ENCODE data around the gene TTLL6. TPM values are rescaled to one million over a fixed set of nuclear protein-coding genes. Genes with fewer than 3 reads are reported as not detected.

Gene TTLL6
- total RNA-seq, 1 donor = not detected

- no peak overlapping the region for H3K4me2 ChIP-seq (ENCODE audit: insufficient read depth, low read length)
These were observed 87.4 kb downstream of the TTLL6 start for GRCh38 chr17:48729335-48730239.

GRCh38 chr17:48728232-48729231, 88.5 kb downstream of the TTLL6 start, which contains the start of gene HOXB13:
Gene HOXB13 (minus strand): TSS chr17:48728750. CDS start chr17:48728593, 157 bp downstream.
- no peak within 1 kb of the TSS for H3K4me3 ChIP-seq (ENCODE audit: insufficient read depth, low read length)
- DNase-seq (ENCODE audit: insufficient read length, low spot score, missing footprints) = no peak
- no peak for TF ChIP-seq CTCF (IDR thresholded peaks at IDR 0.05; ENCODE audit: extremely low read depth, low read depth, low read length)
- peaks cover 3% of the 10 kb centered on the region for H4K20me1 ChIP-seq (ENCODE audit: insufficient read depth, low read length)
- H3K27ac ChIP-seq (ENCODE audit: low read depth, low read length) = no peak within 1 kb of the TSS
- peaks cover 5% of the 10 kb centered on the region for H3K4me1 ChIP-seq (ENCODE audit: insufficient read depth, low read length)
- no peak within 1 kb of the TSS for H2AFZ ChIP-seq (ENCODE audit: low read length)
- H3K79me2 ChIP-seq (ENCODE audit: insufficient read depth, low read length) = no peaks in the 10 kb centered on the region
- H3K4me2 ChIP-seq (ENCODE audit: insufficient read depth, low read length) = no peak within 1 kb of the TSS
- H3K9me3 ChIP-seq (ENCODE audit: low read depth, low read length) = no peaks in the 10 kb centered on the region
- H3K27me3 ChIP-seq (ENCODE audit: insufficient read depth, low read length) = peaks cover 99% of the 10 kb centered on the region
- no peaks in the 10 kb centered on the region for H3K36me3 ChIP-seq (ENCODE audit: insufficient read depth, low read length)

More at GRCh38 chr17:48729335-48730239, 87.4 kb downstream of the TTLL6 start:
- H3K4me1 ChIP-seq (ENCODE audit: insufficient read depth, low read length) = peaks cover 5% of the 10 kb centered on the region
- no peaks in the 10 kb centered on the region for H3K36me3 ChIP-seq (ENCODE audit: insufficient read depth, low read length)
- no peak overlapping the region for H3K27ac ChIP-seq (ENCODE audit: low read depth, low read length)
- H2AFZ ChIP-seq (ENCODE audit: low read length) = no peak overlapping the region
- H3K9me3 ChIP-seq (ENCODE audit: low read depth, low read length) = no peaks in the 10 kb centered on the region
- DNase-seq (ENCODE audit: insufficient read length, low spot score, missing footprints) = no peak
- no peak overlapping the region for H3K4me3 ChIP-seq (ENCODE audit: insufficient read depth, low read length)
- H3K79me2 ChIP-seq (ENCODE audit: insufficient read depth, low read length) = no peaks in the 10 kb centered on the region
- H4K20me1 ChIP-seq (ENCODE audit: insufficient read depth, low read length) = peaks cover 3% of the 10 kb centered on the region
- peaks cover 99% of the 10 kb centered on the region for H3K27me3 ChIP-seq (ENCODE audit: insufficient read depth, low read length)
- no peak for TF ChIP-seq CTCF (IDR thresholded peaks at IDR 0.05; ENCODE audit: extremely low read depth, low read depth, low read length)

GRCh38 chr17:48727415-48728175, 89.4 kb downstream of the TTLL6 start:
- DNase-seq (ENCODE audit: insufficient read length, low spot score, missing footprints) = no peak
- Histone ChIP-seq H3K4me1 (ENCODE audit: insufficient read depth, low read length) (peaks cover 5% of the 10 kb centered on the region), H3K9me3 (ENCODE audit: low read depth, low read length) (no peaks in the 10 kb centered on the region), H3K4me2 (ENCODE audit: insufficient read depth, low read length) (no peak overlapping the region), H2AFZ (ENCODE audit: low read length) (no peak overlapping the region), H4K20me1 (ENCODE audit: insufficient read depth, low read length) (peaks cover 3% of the 10 kb centered on the region), H3K27me3 (ENCODE audit: insufficient read depth, low read length) (peaks cover 99% of the 10 kb centered on the region), H3K36me3 (ENCODE audit: insufficient read depth, low read length) (no peaks in the 10 kb centered on the region), H3K4me3 (ENCODE audit: insufficient read depth, low read length) (no peak overlapping the region), H3K27ac (ENCODE audit: low read depth, low read length) (no peak overlapping the region), H3K79me2 (ENCODE audit: insufficient read depth, low read length) (no peaks in the 10 kb centered on the region)
- no peak for TF ChIP-seq CTCF (IDR thresholded peaks at IDR 0.05; ENCODE audit: extremely low read depth, low read depth, low read length)

Measured in osteoblast (primary cell).